DND-41 (cell line): ENCODE measurements around the gene RHOA.

ENCODE experiments used
- EZH2 ChIP-seq: IDR thresholded peaks from 3 replicates; pipeline ENCODE4 v1.6.1; 2012; ENCODE audit warnings: borderline replicate concordance, low read depth, mild to moderate bottlenecking, moderate library complexity, low read length, inconsistent platforms; ENCODE audit not compliant: severe bottlenecking
- TF ChIP-seq, protein P1 (sequence below): IDR thresholded peaks from 2 replicates; pipeline ENCODE4 v1.5.1; 2012; ENCODE audit warnings: borderline replicate concordance, low read length, moderate library complexity, mild to moderate bottlenecking; ENCODE audit not compliant: poor library complexity, severe bottlenecking; ENCODE audit errors: extremely low read depth

- TF ChIP-seq, protein P1, sequence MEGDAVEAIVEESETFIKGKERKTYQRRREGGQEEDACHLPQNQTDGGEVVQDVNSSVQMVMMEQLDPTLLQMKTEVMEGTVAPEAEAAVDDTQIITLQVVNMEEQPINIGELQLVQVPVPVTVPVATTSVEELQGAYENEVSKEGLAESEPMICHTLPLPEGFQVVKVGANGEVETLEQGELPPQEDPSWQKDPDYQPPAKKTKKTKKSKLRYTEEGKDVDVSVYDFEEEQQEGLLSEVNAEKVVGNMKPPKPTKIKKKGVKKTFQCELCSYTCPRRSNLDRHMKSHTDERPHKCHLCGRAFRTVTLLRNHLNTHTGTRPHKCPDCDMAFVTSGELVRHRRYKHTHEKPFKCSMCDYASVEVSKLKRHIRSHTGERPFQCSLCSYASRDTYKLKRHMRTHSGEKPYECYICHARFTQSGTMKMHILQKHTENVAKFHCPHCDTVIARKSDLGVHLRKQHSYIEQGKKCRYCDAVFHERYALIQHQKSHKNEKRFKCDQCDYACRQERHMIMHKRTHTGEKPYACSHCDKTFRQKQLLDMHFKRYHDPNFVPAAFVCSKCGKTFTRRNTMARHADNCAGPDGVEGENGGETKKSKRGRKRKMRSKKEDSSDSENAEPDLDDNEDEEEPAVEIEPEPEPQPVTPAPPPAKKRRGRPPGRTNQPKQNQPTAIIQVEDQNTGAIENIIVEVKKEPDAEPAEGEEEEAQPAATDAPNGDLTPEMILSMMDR: no peak
- TF ChIP-seq EZH2: no peak
These were observed 60.2 kb downstream of the RHOA start for GRCh38 chr3:49351521-49352011.
